MM.1S (cell line): ENCODE measurements around the gene SCGN.

Experiments used
- DNase-seq: peaks from one replicate; pipeline ENCODE4 v3.0.0-alpha.2; 2015
- H2AFZ ChIP-seq: fragments of 300-600 bp; sonication (generic); 2 replicates; pipeline ENCODE4 v1.6.0; 2016; ENCODE audit warnings: antibody characterized with exemption, low read length
- H3F3A ChIP-seq: fragments of 300-600 bp; sonication (generic); 2 replicates; pipeline ENCODE4 v1.6.1; 2016; ENCODE audit warnings: mild to moderate bottlenecking, antibody characterized with exemption, low read length, moderate library complexity, mixed read lengths; ENCODE audit not compliant: insufficient read depth
- H3K27ac ChIP-seq: fragments of 300-600 bp; sonication (generic); 2 replicates; pipeline ENCODE4 v1.5.1; 2016; ENCODE audit warnings: mild to moderate bottlenecking, low read length
- H3K27me3 ChIP-seq: fragments of 300-600 bp; sonication (generic); replicated peaks from 2 replicates; pipeline ENCODE4 v1.6.0; 2016; ENCODE audit warnings: low read length; ENCODE audit not compliant: insufficient read depth
- H3K36me3 ChIP-seq: fragments of 300-600 bp; sonication (generic); replicated peaks from 2 replicates; pipeline ENCODE4 v1.6.1; 2016; ENCODE audit warnings: mild to moderate bottlenecking, low read length, mixed read lengths; ENCODE audit not compliant: insufficient read depth
- H3K4me1 ChIP-seq: fragments of 300-600 bp; sonication (generic); 2 replicates; pipeline ENCODE4 v1.6.1; 2016; ENCODE audit warnings: low read length, mixed read lengths
- H3K4me2 ChIP-seq: fragments of 300-600 bp; sonication (generic); 2 replicates; pipeline ENCODE4 v1.6.0; 2016; ENCODE audit warnings: low read depth, low read length
- H3K4me3 ChIP-seq: fragments of 300-600 bp; sonication (generic); 2 replicates; pipeline ENCODE4 v1.5.1; 2016; ENCODE audit warnings: low read length, mixed read lengths
- H3K79me2 ChIP-seq: fragments of 300-600 bp; sonication (generic); 2 replicates; pipeline ENCODE4 v1.6.1; 2016; ENCODE audit warnings: mixed run types, low read length, mixed read lengths
- H3K9ac ChIP-seq: fragments of 300-600 bp; sonication (generic); 2 replicates; pipeline ENCODE4 v1.6.1; 2016; ENCODE audit warnings: low read length, mixed read lengths
- H3K9me2 ChIP-seq: fragments of 300-600 bp; sonication (generic); replicated peaks from 2 replicates; pipeline ENCODE4 v1.6.1; 2016; ENCODE audit warnings: mild to moderate bottlenecking, low read length, mixed read lengths; ENCODE audit not compliant: insufficient read depth
- H3K9me3 ChIP-seq: fragments of 300-600 bp; sonication (generic); replicated peaks from 2 replicates; pipeline ENCODE4 v1.6.1; 2016; ENCODE audit warnings: mild to moderate bottlenecking, low read length, mixed read lengths; ENCODE audit not compliant: insufficient read depth
- H4K20me1 ChIP-seq: fragments of 300-600 bp; sonication (generic); 2 replicates; pipeline ENCODE4 v1.6.1; 2016; ENCODE audit warnings: mild to moderate bottlenecking, low read length, moderate library complexity, mixed read lengths; ENCODE audit not compliant: insufficient read depth
- CTCF ChIP-seq: fragments of 300-600 bp; sonication (generic); IDR thresholded peaks from 2 replicates; pipeline ENCODE4 v1.5.1; 2016; ENCODE audit warnings: antibody characterized with exemption, low read length, mixed read lengths
- EZH2 ChIP-seq: fragments of 300-600 bp; sonication (generic); optimal IDR thresholded peaks from 2 replicates; pipeline ENCODE3; 2017; ENCODE audit warnings: low read depth, mild to moderate bottlenecking, antibody characterized with exemption, low read length, mixed read lengths
- EZH2phosphoT487 ChIP-seq: fragments of 300-600 bp; sonication (generic); IDR thresholded peaks from 2 replicates; pipeline ENCODE4 v1.6.1; 2018; ENCODE audit warnings: antibody characterized with exemption, low read length

Gene SCGN

GRCh38 chr6:25608558-25609174 lies 43.3 kb upstream of the SCGN start:
- Histone ChIP-seq H3K9ac (no peak overlapping the region), H3K4me2 (no peak overlapping the region), H3F3A (no peaks in the 10 kb centered on the region), H3K4me1 (no peaks in the 10 kb centered on the region), H3K4me3 (no peak overlapping the region), H3K36me3 (no peaks in the 10 kb centered on the region), H4K20me1 (no peaks in the 10 kb centered on the region), H3K27ac (no peak overlapping the region), H3K27me3 (no peaks in the 10 kb centered on the region), H3K9me3 (no peaks in the 10 kb centered on the region), H3K79me2 (no peaks in the 10 kb centered on the region), H3K9me2 (no peaks in the 10 kb centered on the region), H2AFZ (no peak overlapping the region)
- no peak for DNase-seq
- TF ChIP-seq EZH2 (no peak), EZH2phosphoT487 (no peak), CTCF (no peak)

GRCh38 chr6:25612666-25613065 lies 39.3 kb upstream of the SCGN start:
- Histone ChIP-seq H3K27ac (no peak overlapping the region), H2AFZ (no peak overlapping the region), H3K27me3 (no peaks in the 10 kb centered on the region), H3K9me3 (no peaks in the 10 kb centered on the region), H3K36me3 (no peaks in the 10 kb centered on the region), H3K79me2 (no peaks in the 10 kb centered on the region), H3K9ac (no peak overlapping the region), H3F3A (no peaks in the 10 kb centered on the region), H3K9me2 (no peaks in the 10 kb centered on the region), H4K20me1 (no peaks in the 10 kb centered on the region), H3K4me3 (no peak overlapping the region), H3K4me2 (no peak overlapping the region), H3K4me1 (no peaks in the 10 kb centered on the region)
- TF ChIP-seq EZH2phosphoT487, result no peak
- no peak for TF ChIP-seq EZH2
- TF ChIP-seq CTCF, result no peak
- DNase-seq, result no peak

GRCh38 chr6:25613415-25613814 lies 38.6 kb upstream of the SCGN start:
- no peak for TF ChIP-seq CTCF
- TF ChIP-seq EZH2phosphoT487, result no peak
- no peak for TF ChIP-seq EZH2
- Histone ChIP-seq H3K4me1 (no peaks in the 10 kb centered on the region), H2AFZ (no peak overlapping the region), H4K20me1 (no peaks in the 10 kb centered on the region), H3K79me2 (no peaks in the 10 kb centered on the region), H3K9me3 (no peaks in the 10 kb centered on the region), H3K27ac (no peak overlapping the region), H3K9ac (no peak overlapping the region), H3K27me3 (no peaks in the 10 kb centered on the region), H3K4me3 (no peak overlapping the region), H3K4me2 (no peak overlapping the region), H3K36me3 (no peaks in the 10 kb centered on the region), H3K9me2 (no peaks in the 10 kb centered on the region), H3F3A (no peaks in the 10 kb centered on the region)
- DNase-seq, result no peak
